Large intestine (tissue), 3 donors: ENCODE data around the gene FAM200B. TPM values are rescaled to one million over a fixed set of nuclear protein-coding genes. Genes with fewer than 3 reads are reported as not detected.

Experiments used
- DNase-seq, 2 donors: peaks; one replicate each; pipeline versions ENCODE4 v3.0.0 to v3.0.0-alpha.2; 2013
- H3K27ac ChIP-seq: one replicate; pipeline ENCODE4 v1.5.1; 2013; ENCODE audit warnings: low read length
- H3K27me3 ChIP-seq: 2 replicates; pipeline ENCODE4 v1.6.1; 2013; ENCODE audit warnings: low read length; ENCODE audit not compliant: control insufficient read depth, insufficient read depth
- H3K36me3 ChIP-seq: 2 replicates; pipeline ENCODE4 v1.6.1; 2013; ENCODE audit warnings: low read length; ENCODE audit not compliant: control insufficient read depth, insufficient read depth
- H3K4me1 ChIP-seq: one replicate; pipeline ENCODE4 v1.6.1; 2013; ENCODE audit warnings: low read length; ENCODE audit not compliant: control insufficient read depth, insufficient read depth
- H3K4me3 ChIP-seq: one replicate; pipeline ENCODE4 v1.5.1; 2013; ENCODE audit warnings: low read length
- H3K9me3 ChIP-seq: one replicate; pipeline ENCODE4 v1.6.1; 2013; ENCODE audit warnings: mild to moderate bottlenecking, low read depth, low read length, moderate library complexity; ENCODE audit not compliant: control insufficient read depth
- WGBS: methylation state at CpG from one replicate; pipeline ENCODE4 v1.1.5; 2013; ENCODE audit warnings: low lambda C conversion rate; ENCODE audit not compliant: insufficient coverage; 5-methylcytosine and 5-hydroxymethylcytosine counted together
- polyA plus RNA-seq: library from polyadenylated mRNA; unstranded; fragments of 120-200 nt; gene quantifications from one replicate; pipeline ENCODE4 v1.2.1, GENCODE V29; 2013

FAM200B gene
- polyA plus RNA-seq, 1 donor: 58.6 TPM

DNA sequence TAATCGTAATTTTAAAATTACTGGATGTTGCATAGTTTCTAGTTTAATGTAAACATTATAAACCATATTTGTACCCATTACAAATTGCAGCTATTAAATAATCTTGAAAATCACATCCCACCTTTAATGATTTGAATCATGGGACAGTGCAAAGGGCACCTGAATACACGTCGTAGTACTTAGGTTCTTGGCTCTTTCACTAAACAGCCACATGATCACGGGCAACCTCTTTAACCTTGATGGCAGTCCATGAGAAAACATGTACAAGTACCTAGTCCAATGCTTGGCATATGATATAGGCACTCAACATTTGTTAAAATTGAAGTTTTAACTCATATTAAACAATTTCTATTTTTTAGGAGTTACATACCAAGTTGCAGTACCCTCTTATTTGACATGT lies 14.6 kb upstream of the FAM200B start:
- Histone ChIP-seq H3K36me3 (no peaks in the 10 kb centered on the region), H3K27me3 (no peaks in the 10 kb centered on the region), H3K9me3 (no peaks in the 10 kb centered on the region), H3K4me1 (no peaks in the 10 kb centered on the region), H3K27ac (no peak overlapping the region), H3K4me3 (no peak overlapping the region)
- no peak for DNase-seq
- WGBS: no CpG with 5 or more reads among the region's 4 CpGs

- H3K36me3 ChIP-seq: no peaks in the 10 kb centered on the region
- H3K27me3 ChIP-seq: no peaks in the 10 kb centered on the region
- 100% methylated on average over 1 of the region's 1 CpG for WGBS
- no peak overlapping the region for H3K4me3 ChIP-seq
- H3K27ac ChIP-seq: no peak overlapping the region
- H3K9me3 ChIP-seq: no peaks in the 10 kb centered on the region
- H3K4me1 ChIP-seq: peaks cover 3% of the 10 kb centered on the region
- DNase-seq: no peak
Measured at GRCh38 chr4:15668566-15669435, 12.8 kb upstream of the FAM200B start.

DNA sequence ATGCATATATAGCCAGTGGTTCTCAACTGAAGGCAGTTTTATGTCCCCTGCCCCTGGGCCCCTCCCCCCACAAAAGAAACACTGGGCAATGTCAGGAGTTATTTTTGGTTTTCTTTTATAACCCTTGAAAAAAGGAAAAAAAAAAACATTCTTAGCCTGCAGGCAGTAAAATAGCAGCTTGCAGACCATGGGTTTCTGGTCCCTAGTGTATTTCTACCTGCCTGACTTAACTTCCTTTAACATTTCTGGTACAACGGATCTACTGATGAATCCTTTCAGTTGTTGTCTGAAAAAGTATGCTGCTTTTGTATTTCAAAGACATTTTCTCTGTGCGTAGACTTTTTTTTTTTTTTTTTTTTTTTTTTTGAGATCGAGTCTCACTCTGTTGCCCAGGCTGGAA lies 11.1 kb upstream of the FAM200B start:
- DNase-seq: no peak
- Histone ChIP-seq H3K36me3 (no peaks in the 10 kb centered on the region), H3K27me3 (no peaks in the 10 kb centered on the region), H3K4me3 (no peak overlapping the region), H3K27ac (no peak overlapping the region), H3K4me1 (peaks cover 3% of the 10 kb centered on the region), H3K9me3 (no peaks in the 10 kb centered on the region)
- WGBS: no CpG with 5 or more reads among the region's 3 CpGs

- WGBS: no CpG with 5 or more reads among the region's 3 CpGs
- peak overlapping the region; percentile 35 for H3K27ac ChIP-seq
- H3K27me3 ChIP-seq: no peaks in the 10 kb centered on the region
- peak in 1 of 2 donors; percentile 51 for DNase-seq
- no peaks in the 10 kb centered on the region for H3K9me3 ChIP-seq
- H3K36me3 ChIP-seq: no peaks in the 10 kb centered on the region
- H3K4me3 ChIP-seq: no peak overlapping the region
- H3K4me1 ChIP-seq: peaks cover 6% of the 10 kb centered on the region
Measured at GRCh38 chr4:15672101-15672500, 9.5 kb upstream of the FAM200B start.

DNA sequence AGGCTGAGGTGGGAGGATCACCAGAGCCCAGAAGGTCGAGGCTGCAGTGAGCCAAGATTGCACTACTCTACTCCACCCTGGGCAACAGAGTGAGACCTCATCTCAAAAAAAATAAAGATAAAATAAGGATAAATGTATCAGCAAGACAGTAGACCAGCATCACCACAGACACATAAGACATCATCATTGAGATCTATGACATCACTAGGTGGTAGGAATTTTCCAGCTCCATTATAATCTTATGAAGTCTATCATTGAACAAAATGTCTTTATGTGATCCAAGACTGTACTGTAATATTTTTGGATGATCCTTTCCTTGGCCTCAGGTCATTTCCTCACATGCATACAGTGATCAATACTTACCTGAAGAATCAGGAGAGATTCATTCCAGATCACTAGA lies 8.3 kb upstream of the FAM200B start:
- Histone ChIP-seq H3K4me3 (no peak overlapping the region), H3K9me3 (no peaks in the 10 kb centered on the region), H3K4me1 (peaks cover 14% of the 10 kb centered on the region), H3K27me3 (no peaks in the 10 kb centered on the region), H3K36me3 (no peaks in the 10 kb centered on the region), H3K27ac (no peak overlapping the region)
- no peak for DNase-seq
- no CpG with 5 or more reads among the region's 1 CpG for WGBS

GRCh38 chr4:15674046-15674445 lies 7.6 kb upstream of the FAM200B start:
- Histone ChIP-seq H3K4me1 (peaks cover 15% of the 10 kb centered on the region), H3K36me3 (no peaks in the 10 kb centered on the region), H3K9me3 (no peaks in the 10 kb centered on the region), H3K27me3 (no peaks in the 10 kb centered on the region), H3K4me3 (no peak overlapping the region), H3K27ac (no peak overlapping the region)
- WGBS: 100% methylated on average over 1 of the region's 2 CpGs
- DNase-seq: no peak

DNA sequence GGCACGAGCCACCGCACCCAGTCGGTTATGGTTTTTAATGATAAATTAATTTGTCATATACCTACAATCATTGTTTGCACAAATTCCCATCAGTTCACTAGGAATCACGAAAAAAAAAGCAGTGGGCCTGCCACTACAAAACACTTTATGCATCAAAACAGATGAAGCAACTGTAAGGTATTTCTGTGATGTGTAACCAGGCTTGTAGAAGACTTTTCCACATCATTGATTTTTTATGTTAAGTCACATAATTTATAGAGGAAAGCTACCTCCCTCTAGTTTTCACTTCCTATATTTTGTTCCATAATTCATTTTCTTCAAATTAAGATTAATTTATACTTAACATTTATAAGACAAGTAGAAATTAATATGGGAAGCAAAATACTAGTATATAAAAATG lies 6.7 kb upstream of the FAM200B start:
- WGBS: 100% methylated on average over 1 of the region's 4 CpGs

GRCh38 chr4:15675356-15675755 lies 6.3 kb upstream of the FAM200B start:
- H3K27ac ChIP-seq: no peak overlapping the region

More for the DNA sequence above, 6.7 kb upstream of the FAM200B start:
- H3K4me3 ChIP-seq: no peak overlapping the region
- no peaks in the 10 kb centered on the region for H3K9me3 ChIP-seq
- no peak overlapping the region for H3K27ac ChIP-seq
- no peak for DNase-seq
- H3K4me1 ChIP-seq: peaks cover 15% of the 10 kb centered on the region
- H3K27me3 ChIP-seq: no peaks in the 10 kb centered on the region
- H3K36me3 ChIP-seq: no peaks in the 10 kb centered on the region

DNA sequence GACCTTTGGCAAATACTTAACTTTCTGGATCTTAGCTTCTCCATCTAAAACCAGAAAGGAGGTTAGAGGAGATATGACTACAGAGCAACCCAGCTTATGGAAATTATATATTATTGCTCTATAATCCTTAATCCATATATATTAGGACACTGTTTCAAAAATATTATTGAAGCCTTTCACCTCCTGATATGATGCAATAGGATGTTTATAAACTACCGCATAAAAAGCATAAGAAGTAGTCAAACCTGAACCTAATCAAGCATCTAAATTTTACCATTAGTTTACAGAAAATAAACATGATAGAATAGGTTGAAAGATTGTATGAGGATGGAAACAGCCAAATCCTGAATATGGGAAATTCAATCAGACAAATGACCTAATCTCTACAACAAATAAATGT lies 5.6 kb upstream of the FAM200B start:
- WGBS: no CpG with 5 or more reads among the region's 1 CpG
- peaks cover 15% of the 10 kb centered on the region for H3K4me1 ChIP-seq

More at GRCh38 chr4:15675356-15675755, 6.3 kb upstream of the FAM200B start:
- Histone ChIP-seq H3K9me3 (no peaks in the 10 kb centered on the region), H3K36me3 (no peaks in the 10 kb centered on the region), H3K4me1 (peaks cover 15% of the 10 kb centered on the region), H3K27me3 (no peaks in the 10 kb centered on the region), H3K4me3 (no peak overlapping the region)
- WGBS: no CpG with 5 or more reads among the region's 3 CpGs
- DNase-seq: no peak

GRCh38 chr4:15676899-15677298 lies 4.7 kb upstream of the FAM200B start:
- Histone ChIP-seq H3K27me3 (no peaks in the 10 kb centered on the region), H3K4me3 (no peak overlapping the region), H3K4me1 (peaks cover 15% of the 10 kb centered on the region), H3K27ac (peak overlapping the region; percentile 74), H3K9me3 (no peaks in the 10 kb centered on the region), H3K36me3 (no peaks in the 10 kb centered on the region)
- 71% methylated on average over 6 of the region's 6 CpGs for WGBS
- no peak for DNase-seq

More for the DNA sequence above, 5.6 kb upstream of the FAM200B start:
- H3K27me3 ChIP-seq: no peaks in the 10 kb centered on the region
- H3K9me3 ChIP-seq: no peaks in the 10 kb centered on the region
- H3K4me3 ChIP-seq: no peak overlapping the region
- no peaks in the 10 kb centered on the region for H3K36me3 ChIP-seq
- H3K27ac ChIP-seq: no peak overlapping the region
- no peak for DNase-seq
